ENCODE measurements around the gene NME7. TPM values are rescaled to one million over a fixed set of nuclear protein-coding genes. Genes with fewer than 3 reads are reported as not detected.

The NME7 gene
- total RNA-seq, 1 donor from 2014 or later, result 13.4 TPM

GRCh38 chr1:169150641-169151337, 216.8 kb downstream of the NME7 start:
- no peak for DNase-seq

GRCh38 chr1:169149555-169150286, 217.9 kb downstream of the NME7 start:
- no peak for DNase-seq

- no peak for DNase-seq
Measured at GRCh38 chr1:169148472-169149252, 218.9 kb downstream of the NME7 start.

- no peak for DNase-seq
Measured at GRCh38 chr1:169146576-169147214, 220.9 kb downstream of the NME7 start.

- DNase-seq, result no peak
Measured at GRCh38 chr1:169144941-169145626, 222.5 kb downstream of the NME7 start.

GRCh38 chr1:169143984-169144383, 223.6 kb downstream of the NME7 start:
- no peak for DNase-seq

- no peak for DNase-seq
Measured at GRCh38 chr1:169143346-169143745, 224.3 kb downstream of the NME7 start.

GRCh38 chr1:169142129-169142528, 225.5 kb downstream of the NME7 start:
- no peak for DNase-seq

- no peak for DNase-seq
Measured at GRCh38 chr1:169141356-169141755, 226.2 kb downstream of the NME7 start.

- no peak for DNase-seq
Measured at GRCh38 chr1:169138866-169139670, 228.5 kb downstream of the NME7 start.

- no peak for DNase-seq
Measured at GRCh38 chr1:169137357-169137756, 230.2 kb downstream of the NME7 start.

- no peak for DNase-seq
Measured at GRCh38 chr1:169133801-169134502, 233.6 kb downstream of the NME7 start.

- no peak for DNase-seq
Measured at GRCh38 chr1:169133228-169133576, 234.4 kb downstream of the NME7 start.

- no peak for DNase-seq
Measured at GRCh38 chr1:169132512-169133227, 234.9 kb downstream of the NME7 start.

GRCh38 chr1:169130683-169131082, 236.9 kb downstream of the NME7 start:
- no peak for DNase-seq

GRCh38 chr1:169129109-169129784, 238.3 kb downstream of the NME7 start:
- no peak for DNase-seq

GRCh38 chr1:169128562-169128961, 239.0 kb downstream of the NME7 start:
- DNase-seq, result no peak

- no peak for DNase-seq
Measured at GRCh38 chr1:169127305-169127704, 240.3 kb downstream of the NME7 start.

GRCh38 chr1:169126335-169126734, 241.3 kb downstream of the NME7 start:
- DNase-seq, result no peak

Measured in tongue (tissue), 2 donors.